Transverse colon (tissue), 4 donors: Measurements from ENCODE around the gene B4GALT5. TPM values are rescaled to one million over a fixed set of nuclear protein-coding genes. Genes with fewer than 3 reads are reported as not detected.

Source experiments
- DNase-seq: peaks from one replicate; pipeline ENCODE4 v3.0.0-alpha.2; 2019
- H3K27ac ChIP-seq, 4 donors: fragments of 200-600 bp; sonication (generic); 2 replicates each; pipeline ENCODE4 v1.5.1; 2016 to 2018; ENCODE audit warnings: inconsistent platforms in 4 of 4
- H3K27me3 ChIP-seq: fragments of 200-600 bp; sonication (generic); 2 replicates; pipeline ENCODE4 v1.5.1; 2017; ENCODE audit warnings: inconsistent platforms
- H3K36me3 ChIP-seq, 4 donors: fragments of 200-600 bp; sonication (generic); 2 replicates each; pipeline ENCODE4 v1.5.1; 2017 to 2019; ENCODE audit warnings: inconsistent platforms in 4 of 4
- H3K4me1 ChIP-seq, 4 donors: fragments of 200-600 bp; sonication (generic); 2 replicates each; pipeline ENCODE4 v1.5.1; 2017 to 2020; ENCODE audit warnings: inconsistent platforms in 4 of 4
- H3K4me3 ChIP-seq, 4 donors: fragments of 200-600 bp; sonication (generic); 1 replicate in 1 of 4; 2 replicates in 3 of 4; pipeline versions ENCODE4 v1.5.1 to v1.6.1; 2017 to 2019; ENCODE audit warnings: inconsistent platforms in 4 of 4
- H3K9me3 ChIP-seq, 2 donors: fragments of 200-600 bp; sonication (generic); 2 replicates each; pipeline ENCODE4 v1.5.1; 2017 to 2019; ENCODE audit warnings: inconsistent platforms in 2 of 2
- EP300 ChIP-seq: sonication (generic); formaldehyde crosslinking; IDR thresholded peaks from one replicate; pipeline ENCODE4 v1.6.1; 2017; ENCODE audit warnings: antibody characterized with exemption, low read depth
- POLR2A ChIP-seq: fragments of 450-650 bp; IDR thresholded peaks from one replicate; pipeline ENCODE4 v1.6.1; 2016; ENCODE audit warnings: antibody characterized with exemption, mild to moderate bottlenecking, moderate library complexity
- POLR2AphosphoS5 ChIP-seq, 3 donors: sonication (generic); formaldehyde crosslinking; IDR thresholded peaks; one replicate each; pipeline ENCODE4 v1.6.1; 2016; ENCODE audit warnings: antibody characterized with exemption in 3 of 3
- WGBS, 2 donors: methylation state at CpG; one replicate each; pipeline ENCODE4 v1.1.5; 2018; ENCODE audit warnings: low coverage in 1 of 2; 5-methylcytosine and 5-hydroxymethylcytosine counted together
- in situ Hi-C, 4 donors: fragments of 200-750 bp; cut with MboI; loops; one replicate each; pipeline versions ENCODE4 v1.15.0 to v1.15.1; 2017; ENCODE audit warnings: low sequenced_read_pairs in 3 of 4, low pct_ligation_motif_present in 1 of 4, low pct_unique_long_range_greater_than_20kb in 1 of 4
- intact Hi-C: fragments of 100-400 bp; cut with DNase I; formaldehyde crosslinking; loops from one replicate; pipeline ENCODE4 v1.15.1; 2023; ENCODE audit warnings: low total_unique reads
- total RNA-seq, 4 donors: library from RNA; depleted of rRNA; stranded (reverse); fragments of >200 nt; gene quantifications; one replicate each; pipeline ENCODE4 v1.1.0, GENCODE V29; 2016
- TF ChIP-seq, protein P1 (sequence below), 5 experiments: fragments of 200-600 bp in 3 of 5; fragments of 450-650 bp in 2 of 5; sonication (generic) in 3 of 5; IDR thresholded peaks; 1 replicate in 2 of 5; 2 replicates in 3 of 5; pipeline ENCODE4 v1.5.1; 2016 to 2017; ENCODE audit warnings: antibody characterized with exemption in 5 of 5, inconsistent platforms in 3 of 5, mild to moderate bottlenecking in 2 of 5, moderate library complexity in 1 of 5

B4GALT5 gene
- total RNA-seq, 4 donors from 2014 or later: 22.3 to 43.2 (median 29.4) TPM

DNA sequence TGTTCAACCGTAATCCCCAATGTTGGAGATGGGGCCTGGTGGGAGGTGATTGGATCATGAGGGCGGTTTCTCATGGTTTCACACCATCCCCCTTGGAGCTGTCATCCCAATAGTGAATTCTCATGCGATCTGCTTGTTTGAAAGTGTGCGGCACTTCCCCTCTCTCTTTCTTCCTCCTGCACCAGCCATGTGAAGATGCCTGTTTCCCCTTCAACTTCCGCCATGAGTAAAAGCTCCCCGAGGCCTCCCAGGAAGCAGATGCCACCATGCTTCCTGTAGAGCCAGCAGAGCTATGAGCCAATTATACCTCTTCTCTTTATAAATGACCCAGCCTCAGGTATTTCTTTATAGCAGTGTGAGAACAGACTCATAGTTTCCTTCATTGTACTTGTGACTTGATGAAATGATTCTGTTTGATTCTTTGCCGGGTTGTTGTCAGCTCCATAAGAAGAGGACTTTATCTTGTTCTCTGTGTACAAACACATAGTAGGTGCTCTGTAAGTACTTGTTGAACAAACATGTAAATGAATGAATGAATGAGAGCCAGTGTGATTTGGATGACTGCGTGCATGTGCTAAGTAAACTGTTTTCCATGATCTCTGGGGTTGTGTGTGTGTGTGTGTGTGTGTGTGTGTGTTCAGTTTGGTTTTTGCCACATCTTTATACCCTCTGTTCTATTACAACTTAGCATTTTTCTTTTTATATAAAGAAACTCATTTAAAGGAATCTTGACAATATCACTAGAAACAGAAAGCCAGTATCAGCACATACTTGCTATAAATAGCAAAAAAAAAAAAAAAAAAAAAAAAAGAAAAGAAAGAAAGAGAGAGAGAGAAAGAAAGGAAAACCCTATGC lies 123.3 kb downstream of the B4GALT5 start:
- peak overlapping the region in 1 of 4 donors; percentile 86 for H3K27ac ChIP-seq
- TF ChIP-seq, protein P1, sequence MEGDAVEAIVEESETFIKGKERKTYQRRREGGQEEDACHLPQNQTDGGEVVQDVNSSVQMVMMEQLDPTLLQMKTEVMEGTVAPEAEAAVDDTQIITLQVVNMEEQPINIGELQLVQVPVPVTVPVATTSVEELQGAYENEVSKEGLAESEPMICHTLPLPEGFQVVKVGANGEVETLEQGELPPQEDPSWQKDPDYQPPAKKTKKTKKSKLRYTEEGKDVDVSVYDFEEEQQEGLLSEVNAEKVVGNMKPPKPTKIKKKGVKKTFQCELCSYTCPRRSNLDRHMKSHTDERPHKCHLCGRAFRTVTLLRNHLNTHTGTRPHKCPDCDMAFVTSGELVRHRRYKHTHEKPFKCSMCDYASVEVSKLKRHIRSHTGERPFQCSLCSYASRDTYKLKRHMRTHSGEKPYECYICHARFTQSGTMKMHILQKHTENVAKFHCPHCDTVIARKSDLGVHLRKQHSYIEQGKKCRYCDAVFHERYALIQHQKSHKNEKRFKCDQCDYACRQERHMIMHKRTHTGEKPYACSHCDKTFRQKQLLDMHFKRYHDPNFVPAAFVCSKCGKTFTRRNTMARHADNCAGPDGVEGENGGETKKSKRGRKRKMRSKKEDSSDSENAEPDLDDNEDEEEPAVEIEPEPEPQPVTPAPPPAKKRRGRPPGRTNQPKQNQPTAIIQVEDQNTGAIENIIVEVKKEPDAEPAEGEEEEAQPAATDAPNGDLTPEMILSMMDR (IDR thresholded peaks at IDR 0.05): no peak
- TF ChIP-seq POLR2A (no peak), POLR2AphosphoS5 (IDR thresholded peaks at IDR 0.05) (no peak), EP300 (no peak)
- in situ Hi-C loops: no loop called here
- no peak for DNase-seq
- peaks cover 0 to 11% (median 4%) of the 10 kb centered on the region in 4 donors for H3K4me1 ChIP-seq
- H3K4me3 ChIP-seq: no peak overlapping the region
- intact Hi-C loops: no loop called here
- H3K9me3 ChIP-seq: no peaks in the 10 kb centered on the region
- no peaks in the 10 kb centered on the region for H3K27me3 ChIP-seq
- 80 to 81% methylated on average over 5 to 8 of the region's 8 CpGs for WGBS, 2 donors
- no peaks in the 10 kb centered on the region for H3K36me3 ChIP-seq

DNA sequence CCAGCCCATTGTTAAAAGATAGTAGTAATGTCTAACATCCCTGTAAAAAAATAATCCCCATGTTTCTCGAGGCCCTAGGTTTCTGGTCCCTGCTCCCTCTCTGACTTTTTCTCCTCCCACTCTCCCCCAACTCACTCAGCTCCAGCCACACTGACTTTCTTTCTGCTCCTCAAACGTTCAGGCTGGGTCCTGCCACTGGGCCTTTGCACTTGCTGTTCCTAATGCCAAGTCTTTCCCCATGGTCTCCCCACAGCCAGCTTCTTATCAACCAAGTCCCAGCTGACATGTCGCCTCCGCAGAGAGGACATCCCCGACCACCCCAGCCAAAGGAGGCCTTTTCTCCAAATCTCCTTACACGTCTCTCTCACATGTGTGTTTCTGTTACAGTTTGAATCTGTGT lies 123.9 kb downstream of the B4GALT5 start:
- Histone ChIP-seq H3K36me3 (no peaks in the 10 kb centered on the region), H3K27me3 (no peaks in the 10 kb centered on the region), H3K4me1 (peaks cover 0 to 14% (median 6%) of the 10 kb centered on the region in 4 donors), H3K27ac (peak overlapping the region in 1 of 4 donors; percentile 86), H3K9me3 (no peaks in the 10 kb centered on the region), H3K4me3 (no peak overlapping the region)
- DNase-seq: no peak
- in situ Hi-C loops: no loop called here
- intact Hi-C loops: no loop called here
- WGBS, 2 donors: 90 to 95% methylated on average over 6 of the region's 6 CpGs
- TF ChIP-seq POLR2A (no peak), EP300 (no peak), POLR2AphosphoS5 (IDR thresholded peaks at IDR 0.05) (no peak)
- TF ChIP-seq, protein P1 (IDR thresholded peaks at IDR 0.05): no peak

DNA sequence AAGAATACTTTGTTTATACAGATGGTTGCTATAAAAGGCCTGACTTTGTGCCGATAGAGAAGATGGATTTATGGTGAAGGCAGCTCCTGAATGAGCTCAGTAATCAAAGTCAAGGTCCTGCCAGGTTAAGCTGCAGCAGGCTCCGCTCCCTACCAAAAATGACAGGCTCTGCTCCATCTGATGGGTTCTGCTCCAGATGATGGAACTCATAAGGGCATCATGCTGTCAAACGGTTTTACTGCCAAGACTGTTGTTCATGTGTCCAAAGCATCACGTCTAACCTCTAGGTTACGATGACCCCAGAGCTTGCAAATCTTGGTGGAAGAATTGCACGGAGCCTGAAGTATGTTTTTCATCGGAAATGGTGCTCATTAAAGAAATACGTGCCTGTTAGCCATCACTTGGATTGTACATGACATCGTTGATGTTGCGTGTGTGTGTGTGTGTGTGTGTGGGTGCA lies 126.5 kb downstream of the B4GALT5 start:
- no peaks in the 10 kb centered on the region for H3K9me3 ChIP-seq
- TF ChIP-seq EP300: no peak
- no peak for TF ChIP-seq POLR2A
- TF ChIP-seq, protein P1 (IDR thresholded peaks at IDR 0.05): no peak
- peak in 2 of 3 donors; percentile 31 to 61 for TF ChIP-seq POLR2AphosphoS5 (IDR thresholded peaks at IDR 0.05)
- H3K4me3 ChIP-seq: no peak overlapping the region
- no peak for DNase-seq
- peak overlapping the region; percentile 2 to 86 (median 60) for H3K27ac ChIP-seq
- in situ Hi-C loops: no loop called here
- H3K36me3 ChIP-seq: no peaks in the 10 kb centered on the region
- intact Hi-C loops: no loop called here
- no peaks in the 10 kb centered on the region for H3K27me3 ChIP-seq
- 60 to 65% methylated on average over 5 to 10 of the region's 10 CpGs for WGBS, 2 donors
- H3K4me1 ChIP-seq: peaks cover 0 to 32% (median 19%) of the 10 kb centered on the region in 4 donors

DNA sequence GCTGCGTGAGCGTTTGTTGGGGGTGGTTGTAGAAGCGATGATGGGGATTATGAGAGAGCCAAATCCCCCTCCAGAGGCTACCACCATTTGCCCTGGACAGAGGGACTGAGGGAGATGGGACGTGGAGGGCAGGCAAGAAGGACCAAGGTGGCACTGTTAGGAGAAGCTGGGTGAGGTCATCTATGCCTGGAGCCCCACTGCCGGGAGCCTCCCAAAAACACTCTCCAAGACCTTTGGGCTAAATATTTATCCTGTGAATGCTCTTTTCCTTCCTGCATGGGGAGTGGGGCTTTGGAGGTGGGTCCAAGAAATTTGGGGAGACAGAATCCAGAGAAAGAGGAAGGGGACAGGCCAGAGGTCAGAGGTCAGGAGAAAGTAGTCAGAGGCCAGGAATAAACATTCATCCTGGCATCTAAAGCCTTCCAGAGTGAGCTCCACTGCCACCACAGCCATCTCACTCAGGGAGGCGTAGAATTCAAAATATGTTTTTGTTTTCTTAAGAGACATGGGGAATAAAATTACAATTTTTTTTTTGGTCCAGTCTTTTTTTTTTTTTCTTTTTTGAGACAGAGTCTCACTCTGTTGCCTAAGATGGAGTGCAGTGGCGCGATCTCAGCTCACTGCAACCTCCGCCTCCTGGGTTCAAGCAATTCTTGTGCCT lies 128.0 kb downstream of the B4GALT5 start:
- Histone ChIP-seq H3K27me3 (no peaks in the 10 kb centered on the region), H3K4me1 (peaks cover 0 to 29% (median 17%) of the 10 kb centered on the region in 4 donors), H3K36me3 (no peaks in the 10 kb centered on the region), H3K4me3 (no peak overlapping the region), H3K9me3 (no peaks in the 10 kb centered on the region), H3K27ac (peak overlapping the region; percentile 32 to 86 (median 68))
- no peak for DNase-seq
- in situ Hi-C loops: no loop called here
- intact Hi-C loops: no loop called here
- no peak for TF ChIP-seq POLR2A
- no peak for TF ChIP-seq EP300
- TF ChIP-seq, protein P1 (IDR thresholded peaks at IDR 0.05): no peak
- no peak for TF ChIP-seq POLR2AphosphoS5 (IDR thresholded peaks at IDR 0.05)
- WGBS, 2 donors: 81 to 100% methylated on average over 2 to 9 of the region's 9 CpGs
